Mammary epithelial cell (primary cell): ENCODE data around the gene IQGAP2.

Experiments used
- EZH2 ChIP-seq: IDR thresholded peaks from 2 replicates; pipeline ENCODE4 v1.6.1; 2012; ENCODE audit warnings: low read length, inconsistent platforms, borderline replicate concordance
- TF ChIP-seq, protein P1 (sequence below), 2 donors: IDR thresholded peaks in 1 of 2; conservative IDR thresholded peaks in 1 of 2; 2 replicates each; pipeline ENCODE4 v1.5.1; 2011 to 2012; ENCODE audit warnings: inconsistent platforms in 2 of 2, low read length in 2 of 2, mild to moderate bottlenecking in 2 of 2, control low read depth in 1 of 2, low read depth in 1 of 2; ENCODE audit not compliant: insufficient read depth in 1 of 2; ENCODE audit errors: extremely low read depth in 1 of 2

GRCh38 chr5:76376866-76377230 is 26.2 kb upstream of the IQGAP2 start:
- TF ChIP-seq, protein P1, sequence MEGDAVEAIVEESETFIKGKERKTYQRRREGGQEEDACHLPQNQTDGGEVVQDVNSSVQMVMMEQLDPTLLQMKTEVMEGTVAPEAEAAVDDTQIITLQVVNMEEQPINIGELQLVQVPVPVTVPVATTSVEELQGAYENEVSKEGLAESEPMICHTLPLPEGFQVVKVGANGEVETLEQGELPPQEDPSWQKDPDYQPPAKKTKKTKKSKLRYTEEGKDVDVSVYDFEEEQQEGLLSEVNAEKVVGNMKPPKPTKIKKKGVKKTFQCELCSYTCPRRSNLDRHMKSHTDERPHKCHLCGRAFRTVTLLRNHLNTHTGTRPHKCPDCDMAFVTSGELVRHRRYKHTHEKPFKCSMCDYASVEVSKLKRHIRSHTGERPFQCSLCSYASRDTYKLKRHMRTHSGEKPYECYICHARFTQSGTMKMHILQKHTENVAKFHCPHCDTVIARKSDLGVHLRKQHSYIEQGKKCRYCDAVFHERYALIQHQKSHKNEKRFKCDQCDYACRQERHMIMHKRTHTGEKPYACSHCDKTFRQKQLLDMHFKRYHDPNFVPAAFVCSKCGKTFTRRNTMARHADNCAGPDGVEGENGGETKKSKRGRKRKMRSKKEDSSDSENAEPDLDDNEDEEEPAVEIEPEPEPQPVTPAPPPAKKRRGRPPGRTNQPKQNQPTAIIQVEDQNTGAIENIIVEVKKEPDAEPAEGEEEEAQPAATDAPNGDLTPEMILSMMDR (conservative IDR thresholded peaks at IDR 0.05 in 1 of 2, IDR thresholded peaks at IDR 0.05 in 1 of 2; ENCODE audit: extremely low read depth in 1 of 2, insufficient read depth in 1 of 2, low read depth in 1 of 2, low read length in 2 of 2) = no peak
- no peak for TF ChIP-seq EZH2
